HT-29 (cell line): Measurements from ENCODE around the gene ILF3. TPM values are rescaled to one million over a fixed set of nuclear protein-coding genes. Genes with fewer than 3 reads are reported as not detected.

Experiments
- DNase-seq: peaks from one replicate; pipeline ENCODE4 v3.0.0-alpha.2; 2015; ENCODE audit warnings: low spot score
- total RNA-seq: library from RNA; depleted of rRNA; stranded (reverse); fragments of >200 nt; shearing (Covaris generic); gene quantifications from 2 replicates; pipeline ENCODE4 v1.2.3, GENCODE V29; 2014

ILF3 gene
- total RNA-seq, 1 experiment from 2014 or later: 198 TPM

DNA sequence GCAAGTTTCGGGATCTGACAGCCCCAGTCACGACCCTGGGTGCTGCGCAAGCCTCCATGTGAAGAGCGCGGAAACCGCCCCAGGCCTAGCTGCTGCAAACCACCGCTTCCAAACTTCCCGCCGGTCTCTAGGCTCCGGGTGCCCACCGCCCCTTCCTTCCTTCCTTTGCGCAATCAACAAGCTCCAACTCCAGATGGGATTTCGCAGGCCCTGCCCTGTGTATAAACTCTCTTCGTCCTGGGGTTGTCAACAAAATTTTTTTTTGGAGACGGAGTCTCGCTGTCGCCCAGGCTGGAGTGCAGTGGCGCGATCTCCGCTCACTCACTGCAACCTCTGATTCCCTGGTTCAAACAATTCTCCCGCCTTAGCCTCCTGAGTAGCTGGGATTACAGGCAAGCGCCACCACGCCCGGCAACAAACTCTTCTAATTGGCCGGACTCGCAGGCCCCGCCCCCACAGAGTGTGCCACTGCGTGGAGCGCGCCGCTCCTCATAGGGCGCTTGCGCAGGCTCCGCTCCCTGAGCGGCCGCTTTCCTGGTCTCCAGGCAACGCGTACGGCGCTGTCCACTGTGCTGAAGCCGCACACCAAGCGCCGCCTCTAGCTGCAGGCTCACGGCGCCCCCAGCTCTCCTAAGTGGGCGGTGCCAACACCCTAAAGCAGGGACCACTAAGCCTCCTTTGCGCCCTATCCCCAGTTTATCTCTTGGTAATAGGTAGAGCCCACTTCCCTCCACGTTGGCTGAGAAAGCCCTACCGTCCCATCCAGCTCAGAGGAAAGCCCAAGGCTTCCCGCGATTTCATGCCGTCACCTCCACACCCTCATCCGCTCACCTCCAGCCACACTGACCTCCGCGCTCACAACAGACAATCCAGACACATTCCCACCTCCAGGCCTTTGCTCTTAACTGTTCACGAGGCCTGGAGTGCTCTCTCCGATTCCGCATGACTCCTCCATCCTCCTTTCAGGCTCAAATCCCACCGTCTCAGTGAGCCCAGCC lies 41.6 kb downstream of the ILF3 start:
- peak; percentile 86 for DNase-seq

DNA sequence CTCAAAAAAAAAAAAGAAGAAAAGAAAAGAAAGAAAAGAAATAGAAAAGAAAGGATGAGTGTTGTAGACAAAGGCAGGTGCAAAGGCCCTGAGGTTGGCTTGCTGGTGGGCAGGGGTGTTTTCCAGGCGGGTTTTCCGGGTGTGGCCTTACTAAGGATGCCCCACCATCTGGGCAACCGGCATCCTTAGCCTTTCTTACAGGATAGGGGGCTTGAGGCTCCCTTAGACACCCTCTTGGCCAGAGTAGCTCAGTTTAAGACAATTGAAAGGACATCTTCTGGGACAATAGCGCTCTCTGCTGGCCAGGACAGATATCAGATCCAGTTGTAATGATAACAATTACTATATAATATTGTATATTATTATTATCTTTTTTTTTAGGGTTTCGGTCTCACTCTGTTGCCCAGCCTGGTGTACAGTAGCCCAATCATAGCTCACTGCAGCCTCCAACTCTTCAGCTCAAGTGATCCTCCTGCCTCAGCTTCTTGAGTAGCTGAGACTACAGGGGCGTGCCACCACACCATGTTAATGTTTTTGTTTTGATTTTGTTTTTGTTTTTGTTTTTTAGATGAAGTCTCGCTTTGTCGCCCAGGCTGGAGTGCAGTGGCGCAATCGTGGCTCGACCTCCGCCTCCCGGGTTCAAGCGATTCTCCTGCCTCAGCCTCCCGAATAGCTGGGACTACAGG lies 45.6 kb downstream of the ILF3 start:
- DNase-seq: peak; percentile 67

DNA sequence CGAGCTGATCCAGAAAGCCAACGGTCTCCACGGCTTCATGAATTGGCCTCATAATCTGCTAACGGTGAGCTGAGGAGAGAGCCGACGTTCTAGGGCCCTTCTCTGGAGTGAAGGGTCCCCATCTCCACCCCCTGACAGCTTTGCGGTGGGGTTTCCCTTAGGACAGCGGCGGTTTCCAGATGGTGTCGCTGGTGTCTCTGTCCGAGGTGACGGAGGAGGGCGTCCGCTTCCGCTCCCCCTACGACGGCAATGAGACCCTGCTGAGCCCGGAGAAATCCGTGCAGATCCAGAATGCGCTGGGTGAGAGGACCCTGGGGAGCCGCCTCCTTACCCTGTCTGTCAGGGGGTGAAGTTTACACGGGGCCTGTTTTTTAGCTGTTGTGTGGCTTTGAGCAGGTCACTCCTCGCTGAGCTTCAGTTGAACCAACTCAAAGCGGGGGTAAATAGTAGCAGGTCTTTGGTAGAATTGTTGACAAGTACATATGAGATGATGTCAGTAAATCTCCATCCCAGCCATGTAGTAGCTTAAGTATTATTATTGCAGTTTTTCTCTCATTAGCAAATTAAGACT lies 47.9 kb downstream of the ILF3 start:
- no peak for DNase-seq

DNA sequence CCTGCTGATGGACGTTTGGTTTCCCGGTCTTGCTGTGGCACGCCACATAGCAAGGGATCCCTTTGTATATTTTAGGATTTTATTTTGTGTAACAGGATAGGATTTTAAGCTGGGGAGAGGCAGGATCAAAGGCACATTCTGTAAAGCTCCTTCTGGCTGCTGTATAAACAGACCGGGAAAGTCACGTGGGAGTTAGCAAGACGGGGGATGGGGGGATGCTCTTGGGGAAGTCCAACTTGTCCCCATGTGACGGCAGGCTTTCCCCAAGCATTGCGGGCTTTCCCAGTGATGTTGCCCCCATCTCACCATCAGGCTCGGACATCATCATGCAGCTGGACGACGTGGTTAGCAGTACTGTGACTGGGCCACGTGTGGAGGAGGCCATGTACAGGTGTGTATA lies 52.8 kb downstream of the ILF3 start:
- DNase-seq: no peak

DNA sequence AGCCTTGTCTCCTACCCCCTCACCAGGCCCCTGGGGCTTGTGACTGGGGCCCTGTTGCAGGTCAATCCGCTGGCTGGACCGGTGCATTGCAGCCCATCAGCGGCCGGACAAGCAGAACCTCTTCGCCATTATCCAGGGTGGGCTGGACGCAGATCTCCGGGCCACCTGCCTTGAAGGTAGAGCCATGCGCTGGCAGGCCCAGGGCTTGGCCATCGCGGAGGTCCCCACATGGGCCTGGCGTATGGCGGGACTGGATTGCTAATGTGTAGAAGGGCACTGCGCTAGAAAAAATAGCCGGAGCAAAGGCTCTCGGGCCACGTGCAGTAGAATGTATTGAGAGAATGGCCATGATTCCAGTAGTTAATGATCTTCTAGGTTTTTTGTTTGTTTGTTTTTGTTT lies 53.3 kb downstream of the ILF3 start:
- DNase-seq: no peak

DNA sequence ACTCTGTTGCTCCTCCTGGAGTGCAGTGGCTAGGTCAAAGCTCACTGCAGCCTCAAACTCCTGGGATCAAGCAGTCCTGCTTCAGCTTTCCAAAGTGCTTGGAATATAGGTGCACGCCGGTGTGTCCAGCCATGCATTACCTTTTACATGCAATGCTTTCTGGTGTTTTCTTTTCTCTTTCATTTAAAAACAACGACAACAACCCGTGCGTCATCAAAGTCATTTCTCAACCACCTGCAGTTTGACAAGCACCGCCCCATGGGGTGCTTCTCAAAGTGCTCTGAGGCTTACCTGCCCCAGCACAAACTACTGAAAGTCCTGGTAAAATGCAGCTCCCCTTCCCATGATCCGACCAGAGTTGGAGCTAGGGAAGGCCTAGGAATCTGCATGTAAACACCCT lies 54.1 kb downstream of the ILF3 start:
- no peak for DNase-seq

DNA sequence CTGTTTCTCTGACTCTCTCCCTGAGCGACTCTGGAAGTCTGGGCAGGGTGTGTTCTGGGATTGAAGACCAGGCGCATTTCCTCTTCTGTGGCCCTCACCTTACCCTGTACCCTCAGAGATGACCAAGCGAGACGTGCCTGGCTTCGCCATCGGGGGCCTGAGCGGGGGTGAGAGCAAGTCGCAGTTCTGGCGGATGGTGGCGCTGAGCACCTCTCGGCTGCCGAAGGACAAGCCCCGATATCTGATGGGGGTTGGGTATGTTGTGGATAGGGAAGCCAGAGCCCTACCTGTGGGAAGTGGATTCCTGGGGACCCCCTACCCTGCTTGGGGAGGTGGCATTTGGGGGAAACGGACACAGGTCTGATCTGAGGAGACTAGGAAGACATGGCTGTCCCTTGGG lies 57.9 kb downstream of the ILF3 start:
- no peak for DNase-seq

DNA sequence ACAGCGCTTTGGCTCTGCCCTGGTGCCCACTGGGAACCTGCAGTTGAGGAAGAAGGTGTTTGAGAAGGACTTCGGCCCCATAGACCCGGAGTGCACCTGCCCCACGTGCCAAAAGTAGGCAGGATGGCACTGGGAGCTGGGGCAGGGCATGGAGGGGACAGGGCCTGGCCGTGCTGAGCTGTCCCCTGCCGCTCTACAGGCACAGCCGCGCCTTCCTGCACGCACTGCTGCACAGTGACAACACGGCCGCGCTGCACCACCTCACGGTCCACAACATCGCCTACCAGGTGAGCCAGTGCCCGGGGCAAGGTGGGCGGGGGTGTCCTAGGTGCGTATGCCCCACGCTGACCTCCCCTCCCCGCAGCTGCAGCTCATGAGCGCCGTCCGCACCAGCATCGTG lies 58.6 kb downstream of the ILF3 start:
- no peak for DNase-seq

DNA sequence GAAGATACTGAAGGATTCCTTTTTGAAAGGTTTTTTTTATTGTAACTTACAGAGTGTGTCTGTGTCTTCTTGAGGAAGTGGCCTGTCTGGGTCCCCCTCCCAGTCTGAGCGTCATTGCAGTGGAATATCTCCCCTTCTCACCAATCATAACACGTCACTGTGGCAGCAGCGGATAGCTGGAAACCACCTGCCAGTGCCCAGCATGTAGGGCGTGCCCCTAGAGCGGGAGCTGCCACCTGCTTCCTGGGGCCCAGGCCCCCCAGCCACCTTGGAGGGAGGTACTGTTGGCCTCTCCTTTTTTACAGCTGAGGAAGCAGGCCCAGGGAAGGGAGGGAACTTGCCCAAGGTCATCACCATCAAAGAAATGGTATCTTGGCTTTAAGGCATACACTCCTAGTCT lies 59.2 kb downstream of the ILF3 start:
- no peak for DNase-seq

DNA sequence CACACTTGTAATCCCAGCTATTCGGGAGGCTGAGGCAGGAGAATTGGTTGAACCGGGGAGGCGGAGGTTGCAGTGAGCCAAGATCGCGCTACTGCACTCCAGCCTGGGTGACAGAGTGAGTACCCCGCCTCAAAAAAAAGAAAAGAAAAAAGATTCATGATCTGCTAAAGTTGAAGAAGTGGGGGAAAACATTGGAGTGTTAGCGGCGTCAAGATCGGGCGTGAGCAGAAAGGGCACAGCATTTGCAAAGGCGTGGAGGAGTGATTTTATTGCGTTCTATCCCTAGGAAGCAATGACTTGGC lies 62.9 kb downstream of the ILF3 start:
- no peak for DNase-seq

DNA sequence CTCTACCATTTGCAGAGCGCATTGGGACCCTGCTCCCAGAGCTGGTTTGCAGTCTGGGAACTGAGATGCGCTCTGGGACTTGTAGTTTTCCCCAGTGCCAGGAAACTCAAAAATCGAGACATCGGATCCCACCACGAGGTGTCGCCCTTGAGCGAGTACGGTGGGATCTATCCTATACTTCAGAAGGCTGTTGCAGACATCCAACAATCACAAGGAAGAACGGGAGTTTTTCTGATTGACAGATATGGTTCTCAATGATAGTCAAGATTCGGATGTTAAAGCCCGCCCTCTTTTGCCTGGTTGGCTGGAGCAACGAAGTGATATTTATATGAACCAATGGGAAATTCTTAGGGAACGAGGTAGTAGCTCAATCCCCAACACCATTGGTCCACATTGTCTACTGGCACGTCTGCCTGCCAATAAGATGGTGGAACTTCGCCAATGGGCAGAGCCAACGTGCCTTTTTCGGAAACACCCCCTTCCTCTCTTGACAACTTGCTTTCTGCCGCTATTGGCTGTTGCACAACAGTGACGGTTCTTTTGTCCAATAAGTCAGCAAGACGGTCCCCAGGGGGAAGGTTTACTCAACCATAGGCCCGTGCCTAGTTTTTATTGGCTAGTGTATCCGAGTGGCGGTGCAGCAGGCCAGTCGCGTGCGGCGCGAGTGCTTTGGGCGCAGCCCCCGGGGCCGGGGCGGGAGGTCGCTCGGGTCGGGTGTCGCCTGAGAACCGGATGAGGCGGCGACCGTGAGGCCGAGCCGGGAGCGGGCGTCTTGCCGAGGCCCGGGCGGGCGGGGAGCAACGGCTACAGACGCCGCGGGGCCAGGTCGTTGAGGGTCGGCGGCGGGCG lies 63.4 kb downstream of the ILF3 start, which contains the start of gene DNM2:
Gene DNM2 (plus strand): TSS at position 724 of the 849 bp plus-strand sequence. CDS start 164 bp downstream, outside the sequence.
- DNase-seq: peak; percentile 97

DNA sequence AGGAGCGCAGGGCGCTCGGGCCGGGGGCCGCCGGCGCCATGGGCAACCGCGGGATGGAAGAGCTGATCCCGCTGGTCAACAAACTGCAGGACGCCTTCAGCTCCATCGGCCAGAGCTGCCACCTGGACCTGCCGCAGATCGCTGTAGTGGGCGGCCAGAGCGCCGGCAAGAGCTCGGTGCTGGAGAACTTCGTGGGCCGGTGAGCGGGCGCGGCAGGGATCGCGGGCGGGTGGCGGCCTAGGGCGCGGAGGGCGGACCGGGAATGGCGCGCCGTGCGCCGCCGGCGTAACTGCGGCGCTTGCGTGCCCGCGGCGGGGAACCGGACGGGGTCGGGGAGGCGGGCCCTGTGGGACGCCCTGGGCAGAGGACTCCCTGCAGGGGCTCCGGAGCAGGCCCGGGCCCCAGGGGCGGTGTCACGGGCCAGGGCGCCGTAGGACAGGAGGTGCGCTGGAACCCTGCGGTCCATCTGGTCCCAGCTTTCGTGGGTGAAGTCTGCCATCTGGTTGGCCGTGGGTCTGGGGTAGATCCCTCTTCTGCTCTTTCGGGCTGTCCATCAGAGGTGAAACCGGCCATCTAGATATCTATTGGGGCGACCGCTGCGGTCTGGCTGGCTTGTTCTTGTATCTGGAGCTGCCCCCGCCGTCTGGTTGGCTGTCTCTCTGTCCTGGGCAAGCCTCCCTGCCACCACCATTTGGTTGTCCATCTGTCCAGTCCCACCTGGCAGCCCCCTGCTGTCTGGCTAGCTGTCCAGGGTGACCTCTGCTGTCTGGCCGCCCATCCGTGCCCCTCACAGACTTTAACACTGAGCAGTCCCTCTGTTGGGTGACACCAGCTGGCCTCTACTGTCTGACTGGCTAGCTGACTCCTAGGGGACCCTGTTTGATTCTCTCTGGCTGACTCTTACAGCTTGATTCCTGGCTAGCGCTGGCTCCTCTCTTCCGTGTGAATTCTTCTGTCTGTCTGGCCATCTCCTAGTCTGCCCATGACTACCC lies 64.4 kb downstream of the ILF3 start:
- DNase-seq: peak; percentile 27

DNA sequence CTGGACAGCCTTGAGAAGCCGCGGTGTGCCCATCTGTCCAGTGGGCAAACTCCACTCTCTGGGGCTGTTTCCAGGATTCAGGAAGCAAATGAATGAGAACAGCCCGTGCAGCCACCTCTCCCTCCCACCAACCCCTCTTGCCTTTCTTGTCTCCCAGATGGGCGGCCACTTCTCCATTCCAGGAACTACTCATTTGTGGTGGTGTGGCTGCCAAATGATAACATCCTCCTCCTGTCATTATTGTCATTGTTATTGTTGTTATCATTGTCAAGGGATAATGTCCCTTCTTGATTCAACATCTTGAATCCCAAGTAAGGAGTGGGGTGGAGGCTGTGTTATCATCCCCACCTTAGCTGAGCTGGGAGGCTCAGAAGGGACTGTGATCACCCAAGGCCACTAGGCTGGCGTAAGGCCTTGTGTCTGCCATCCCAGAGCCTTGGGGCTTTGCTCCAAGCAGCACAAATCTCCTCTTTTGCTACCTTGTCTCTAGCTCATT lies 65.4 kb downstream of the ILF3 start:
- no peak for DNase-seq

DNA sequence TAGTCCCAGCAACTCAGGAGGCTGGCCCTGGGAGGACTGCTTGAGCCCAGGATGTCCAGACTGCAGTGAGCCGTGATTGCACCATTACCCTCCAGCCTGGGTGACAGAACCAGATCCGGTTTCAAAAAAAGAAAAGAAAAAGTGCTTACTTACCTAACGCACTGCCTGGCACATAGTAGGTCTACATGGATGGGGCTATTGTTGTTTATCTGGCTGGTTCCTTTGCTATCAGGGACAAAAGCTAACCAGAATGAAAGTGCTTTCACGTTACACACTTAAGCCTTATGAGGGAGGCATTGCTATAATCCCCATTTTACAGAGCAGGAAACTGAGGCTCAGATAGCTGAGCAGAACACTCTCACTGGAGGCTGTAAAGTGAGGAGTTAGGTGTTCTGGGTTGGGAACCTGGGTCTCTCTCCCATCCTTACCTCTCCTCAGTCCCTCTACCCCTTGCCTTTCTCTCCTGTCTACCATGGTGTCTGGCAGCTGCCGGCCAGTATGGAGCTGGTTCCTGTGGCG lies 66.5 kb downstream of the ILF3 start:
- no peak for DNase-seq

DNA sequence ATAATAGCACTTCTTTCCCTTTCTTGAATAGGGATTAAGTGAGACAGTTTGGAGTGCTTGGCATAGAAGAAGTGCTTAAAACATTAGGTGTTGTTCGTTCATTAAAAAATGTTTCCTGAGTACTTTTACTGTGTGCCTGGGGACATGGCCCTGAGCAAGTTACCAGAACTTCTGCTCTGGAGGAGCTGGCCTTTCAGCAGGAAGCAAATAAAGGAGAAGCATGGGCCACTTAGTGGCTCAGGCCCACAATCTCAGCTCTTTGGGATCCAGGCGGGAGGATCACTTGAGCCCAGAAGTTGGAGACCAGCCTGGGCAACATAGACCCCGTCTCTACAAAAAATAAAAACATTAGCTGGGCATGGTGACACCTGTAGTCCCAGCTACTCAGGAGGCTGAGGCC lies 69.4 kb downstream of the ILF3 start:
- no peak for DNase-seq

DNA sequence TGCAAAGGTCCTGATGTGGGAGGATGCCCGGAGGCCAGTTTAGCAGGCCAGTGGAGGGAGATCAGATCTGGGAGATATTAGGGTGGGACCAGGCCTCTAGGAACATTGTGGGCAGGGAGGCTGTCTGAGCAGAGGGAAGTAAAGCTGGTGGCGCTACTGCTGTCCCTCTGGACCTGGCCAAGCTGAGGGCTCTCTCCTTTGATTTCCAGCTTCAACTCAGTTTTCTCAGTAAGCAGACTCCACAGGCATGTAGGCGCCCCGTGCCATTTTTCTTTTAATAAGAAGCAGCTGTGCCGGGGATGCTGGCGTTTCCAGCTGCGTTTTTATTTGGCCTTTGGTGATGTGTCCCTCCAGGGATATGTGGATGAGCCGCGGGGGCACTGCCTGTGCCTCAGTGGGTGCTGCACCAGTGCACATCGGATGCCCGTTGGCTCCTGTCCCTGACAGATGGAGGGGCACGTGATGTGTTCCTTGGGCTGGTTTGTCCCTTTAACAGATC lies 70.5 kb downstream of the ILF3 start:
- peak; percentile 48 for DNase-seq

DNA sequence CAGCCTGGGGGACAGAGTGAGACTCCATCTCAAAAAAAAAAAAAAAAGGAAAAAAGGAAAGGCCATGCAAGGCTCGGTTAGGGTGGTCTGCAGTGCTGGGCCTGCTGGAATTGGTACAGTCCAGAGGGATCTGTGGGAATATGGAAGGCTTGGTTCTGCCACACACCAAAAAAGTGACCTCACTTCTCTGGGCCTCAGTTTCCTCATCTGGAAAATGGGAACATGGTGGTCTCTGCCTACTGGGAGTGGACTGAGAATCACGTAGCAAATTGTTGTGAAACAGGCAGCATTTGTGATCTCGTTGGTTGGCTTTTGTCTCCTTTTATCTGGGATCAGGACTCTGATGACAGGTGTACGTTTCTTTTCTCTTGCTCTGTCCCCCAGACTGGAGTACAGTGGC lies 71.3 kb downstream of the ILF3 start:
- no peak for DNase-seq

DNA sequence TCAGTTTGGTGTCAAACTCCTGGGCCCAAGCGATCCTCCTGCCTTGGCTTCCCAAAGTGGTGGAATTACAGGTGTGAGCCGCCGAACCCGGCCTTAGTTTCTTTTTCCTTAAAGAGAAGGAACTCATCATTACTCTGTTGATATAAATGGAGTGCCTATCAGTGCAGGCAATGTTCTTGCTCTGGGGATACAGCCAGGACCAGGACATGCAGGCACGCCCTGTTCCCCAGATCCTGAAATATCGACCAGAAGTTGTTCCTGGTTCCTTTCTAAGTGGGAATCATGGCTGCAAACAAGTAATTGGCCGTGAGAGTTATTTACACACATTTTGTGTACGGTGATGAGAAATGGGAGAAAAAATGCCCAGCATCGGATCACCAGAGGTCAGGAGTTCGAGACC lies 72.1 kb downstream of the ILF3 start:
- no peak for DNase-seq

DNA sequence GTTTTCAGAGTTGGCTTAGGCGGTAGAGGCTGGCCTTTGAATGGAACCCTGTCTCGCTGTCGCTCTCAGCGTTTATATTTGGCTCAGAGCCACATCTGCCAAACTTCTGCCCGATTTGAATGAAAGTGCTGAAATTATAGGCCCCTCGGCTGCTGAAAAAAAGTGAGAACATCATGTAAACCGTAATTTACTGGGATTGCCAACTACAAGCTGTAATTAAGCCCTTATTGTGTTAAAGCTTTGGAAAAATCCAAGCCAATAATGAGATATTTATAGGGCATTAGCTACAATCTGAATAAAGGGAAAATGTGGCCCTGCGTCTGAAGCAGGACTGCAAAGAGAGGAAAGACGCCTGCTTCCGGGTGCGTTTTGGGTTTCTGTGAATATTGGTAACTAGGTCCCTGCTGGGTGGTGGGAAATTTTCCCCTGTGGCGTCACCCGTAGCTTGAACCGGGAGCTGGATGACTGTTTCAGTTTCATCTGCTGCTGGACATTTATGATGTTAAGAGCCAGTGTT lies 73.6 kb downstream of the ILF3 start:
- DNase-seq: no peak

DNA sequence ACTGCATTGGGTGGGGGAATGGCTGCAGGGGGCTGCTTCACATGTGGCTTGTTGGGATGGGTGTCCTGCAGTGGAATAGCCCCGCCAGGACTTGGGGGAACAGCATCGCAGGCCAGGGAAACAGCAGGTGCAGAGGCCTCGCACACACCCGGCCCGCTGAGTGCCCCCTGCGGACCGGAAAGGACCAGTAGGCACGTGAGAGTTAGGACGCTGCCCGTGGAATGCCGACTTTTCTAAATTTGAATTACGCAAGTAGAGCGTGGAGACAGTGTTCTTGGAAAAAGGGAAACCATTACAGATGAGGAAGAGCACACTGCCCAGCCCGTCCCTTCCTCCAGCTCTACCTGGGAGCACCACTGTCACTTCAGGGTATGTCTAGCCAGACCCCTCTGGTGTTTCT lies 75.3 kb downstream of the ILF3 start:
- DNase-seq: no peak
